D721Med (cell line): ENCODE results near the gene OR4K15.
"Not testable (repeated sequence)": the region's sequence is repeated elsewhere in the genome, so short reads cannot be mapped to it uniquely, and the experiment has no call there.

Experiments used
- DNase-seq: peaks from one replicate; pipeline ENCODE4 v3.0.0; 2011; ENCODE audit warnings: low spot score; ENCODE audit not compliant: insufficient read length
- FAIRE-seq: peaks from 2 replicates; lab custom pipeline; 2011; peaks lifted over from hg19 to GRCh38; lab: Jason Lieb, UNC
- TF ChIP-seq, protein P1 (sequence below): IDR thresholded peaks from 2 replicates; pipeline ENCODE4 v1.5.1; 2012; ENCODE audit warnings: mild to moderate bottlenecking, control low read depth; ENCODE audit not compliant: insufficient read depth; ENCODE audit errors: missing control alignments

The OR4K15 gene, protein sequence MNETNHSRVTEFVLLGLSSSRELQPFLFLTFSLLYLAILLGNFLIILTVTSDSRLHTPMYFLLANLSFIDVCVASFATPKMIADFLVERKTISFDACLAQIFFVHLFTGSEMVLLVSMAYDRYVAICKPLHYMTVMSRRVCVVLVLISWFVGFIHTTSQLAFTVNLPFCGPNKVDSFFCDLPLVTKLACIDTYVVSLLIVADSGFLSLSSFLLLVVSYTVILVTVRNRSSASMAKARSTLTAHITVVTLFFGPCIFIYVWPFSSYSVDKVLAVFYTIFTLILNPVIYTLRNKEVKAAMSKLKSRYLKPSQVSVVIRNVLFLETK

DNA sequence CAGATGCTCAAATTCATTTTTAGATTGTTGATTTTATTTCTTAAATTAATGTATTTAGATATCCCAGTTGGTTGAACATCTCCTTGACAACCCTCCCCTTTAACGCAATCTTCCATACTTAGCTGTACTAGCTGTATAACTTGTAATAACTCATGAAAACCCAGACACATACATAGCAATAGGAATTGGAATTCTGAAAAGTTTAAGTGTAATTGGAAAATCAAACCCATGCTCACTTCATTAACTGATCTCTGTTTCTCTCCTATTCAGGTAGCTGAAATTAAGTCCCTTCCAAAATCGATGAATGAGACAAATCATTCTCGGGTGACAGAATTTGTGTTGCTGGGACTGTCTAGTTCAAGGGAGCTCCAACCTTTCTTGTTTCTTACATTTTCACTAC, at the start of gene OR4K15:
Gene OR4K15 (plus strand): TSS at position 301 of the 400 bp plus-strand sequence. CDS start 0 bp downstream, at position 301.
- DNase-seq (no peak), FAIRE-seq (no peak)
- TF ChIP-seq, protein P1, sequence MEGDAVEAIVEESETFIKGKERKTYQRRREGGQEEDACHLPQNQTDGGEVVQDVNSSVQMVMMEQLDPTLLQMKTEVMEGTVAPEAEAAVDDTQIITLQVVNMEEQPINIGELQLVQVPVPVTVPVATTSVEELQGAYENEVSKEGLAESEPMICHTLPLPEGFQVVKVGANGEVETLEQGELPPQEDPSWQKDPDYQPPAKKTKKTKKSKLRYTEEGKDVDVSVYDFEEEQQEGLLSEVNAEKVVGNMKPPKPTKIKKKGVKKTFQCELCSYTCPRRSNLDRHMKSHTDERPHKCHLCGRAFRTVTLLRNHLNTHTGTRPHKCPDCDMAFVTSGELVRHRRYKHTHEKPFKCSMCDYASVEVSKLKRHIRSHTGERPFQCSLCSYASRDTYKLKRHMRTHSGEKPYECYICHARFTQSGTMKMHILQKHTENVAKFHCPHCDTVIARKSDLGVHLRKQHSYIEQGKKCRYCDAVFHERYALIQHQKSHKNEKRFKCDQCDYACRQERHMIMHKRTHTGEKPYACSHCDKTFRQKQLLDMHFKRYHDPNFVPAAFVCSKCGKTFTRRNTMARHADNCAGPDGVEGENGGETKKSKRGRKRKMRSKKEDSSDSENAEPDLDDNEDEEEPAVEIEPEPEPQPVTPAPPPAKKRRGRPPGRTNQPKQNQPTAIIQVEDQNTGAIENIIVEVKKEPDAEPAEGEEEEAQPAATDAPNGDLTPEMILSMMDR = no peak

DNA sequence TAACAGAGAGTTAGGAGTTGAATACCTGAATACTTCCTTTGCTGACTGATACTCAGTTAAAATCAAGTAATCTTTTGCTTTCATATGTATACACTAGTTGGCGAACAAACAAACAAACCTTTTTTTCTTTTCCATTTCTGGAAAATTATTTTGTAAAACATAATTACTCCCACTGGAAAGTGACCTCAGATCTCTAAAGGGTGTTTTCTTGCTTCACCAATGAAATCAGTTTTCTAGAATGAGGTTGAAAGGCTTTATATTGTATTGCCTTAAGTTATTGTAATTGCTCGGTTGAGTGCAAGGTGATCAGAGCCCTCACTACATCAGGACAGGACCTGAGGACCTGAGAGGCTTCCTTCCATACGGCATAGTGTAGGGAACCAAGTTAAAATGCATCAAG, 44.8 kb upstream of the OR4K15 start, which contains the start of gene OR4K1:
Gene OR4K1 (plus strand): TSS at position 301 of the 400 bp plus-strand sequence. CDS start 4,750 bp downstream, outside the sequence.
- TF ChIP-seq, protein P1 = no peak
- DNase-seq (no peak), FAIRE-seq (no peak)

DNA sequence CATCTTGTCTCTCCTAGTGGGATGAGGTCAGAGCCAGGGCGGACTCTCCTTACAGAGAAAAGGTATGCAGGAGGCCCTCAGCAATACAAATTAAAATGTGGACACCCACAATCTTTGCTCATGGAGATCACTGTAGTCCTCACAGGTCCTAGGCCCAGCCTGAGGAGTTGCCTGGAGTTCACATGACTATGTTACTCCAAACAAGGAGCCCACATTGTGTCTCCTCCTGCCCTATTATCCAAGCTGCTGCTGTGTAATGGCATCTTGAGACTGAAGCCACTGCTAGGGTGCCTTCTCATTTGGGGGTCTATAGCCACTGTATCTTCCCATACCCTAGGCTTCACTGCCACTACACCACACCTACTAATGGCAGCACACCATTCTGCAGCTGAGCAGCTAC, 33.7 kb upstream of the OR4K15 start:
- FAIRE-seq (no peak), DNase-seq (no peak)
- TF ChIP-seq, protein P1 = no peak

DNA sequence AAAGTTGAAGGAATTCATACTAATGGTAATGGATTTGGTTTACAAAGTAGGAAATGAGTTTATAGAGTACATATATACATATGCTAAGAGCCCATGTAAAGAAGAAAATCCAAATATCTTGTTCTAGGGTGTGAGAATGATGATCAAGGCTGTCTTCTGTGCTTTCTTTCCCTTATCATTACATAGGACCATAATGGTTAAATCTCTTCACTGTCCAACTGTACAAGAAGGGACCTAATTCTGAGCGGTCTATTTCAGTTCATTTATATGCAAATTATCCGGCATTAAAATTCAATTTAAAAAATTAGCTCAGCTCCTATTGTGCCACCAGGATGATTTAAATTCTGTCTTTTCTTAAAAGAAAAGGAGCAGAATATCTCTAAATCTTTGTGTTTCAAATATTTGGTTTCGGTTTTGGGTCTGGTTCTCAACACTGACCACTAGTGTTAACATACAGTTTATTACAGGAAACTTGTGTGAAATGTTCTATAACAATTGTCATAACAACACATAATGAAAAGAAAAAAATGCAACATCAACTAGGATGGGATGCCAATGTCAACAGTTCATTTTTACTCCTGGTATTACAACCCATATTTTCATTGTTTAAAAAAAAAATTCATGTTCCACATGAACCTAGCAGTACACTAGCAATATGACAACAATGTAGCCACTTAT, 27.8 kb upstream of the OR4K15 start:
- DNase-seq (no peak), FAIRE-seq (no peak)
- TF ChIP-seq, protein P1 = no peak

DNA sequence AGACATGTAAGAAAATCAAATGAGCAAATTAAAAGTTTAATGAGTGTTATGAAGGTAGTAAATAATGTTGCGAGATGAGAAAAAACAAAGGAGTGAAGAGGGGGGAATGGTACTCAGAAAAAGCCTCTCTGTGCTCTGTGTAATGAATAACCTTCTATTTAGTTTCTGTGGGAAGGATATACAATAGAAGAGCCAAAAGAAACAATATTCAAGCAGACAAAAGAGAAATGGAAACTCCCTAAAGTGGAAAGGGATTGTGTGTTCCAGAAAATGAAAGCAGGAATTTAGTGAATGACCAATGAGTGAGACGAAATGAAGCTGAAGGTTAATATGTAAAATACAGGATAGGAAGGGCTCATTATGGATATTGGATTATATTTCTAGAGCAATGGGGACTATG, 26.2 kb upstream of the OR4K15 start:
- FAIRE-seq = no peak
- TF ChIP-seq, protein P1 = no peak
- no peak for DNase-seq

DNA sequence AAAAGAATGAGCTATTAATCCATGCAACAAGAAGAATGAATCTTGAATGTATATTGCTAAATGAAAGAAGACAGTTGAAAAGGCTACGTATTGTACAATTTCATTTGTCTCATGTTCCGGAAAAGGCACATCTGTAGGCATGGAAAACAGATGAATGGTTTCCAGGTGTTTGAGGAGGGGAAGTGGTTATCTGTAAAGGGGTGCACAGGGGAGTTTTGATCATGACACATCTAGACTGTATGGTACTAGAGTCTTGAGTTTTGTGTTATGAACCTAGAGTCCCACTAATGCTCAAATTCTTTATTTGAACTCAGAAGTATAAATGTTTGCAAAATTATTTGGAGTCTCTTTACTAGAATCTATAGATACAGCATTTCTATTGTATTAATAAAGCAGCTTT, 5.7 kb upstream of the OR4K15 start:
- not testable (repeated sequence) for FAIRE-seq, DNase-seq

DNA sequence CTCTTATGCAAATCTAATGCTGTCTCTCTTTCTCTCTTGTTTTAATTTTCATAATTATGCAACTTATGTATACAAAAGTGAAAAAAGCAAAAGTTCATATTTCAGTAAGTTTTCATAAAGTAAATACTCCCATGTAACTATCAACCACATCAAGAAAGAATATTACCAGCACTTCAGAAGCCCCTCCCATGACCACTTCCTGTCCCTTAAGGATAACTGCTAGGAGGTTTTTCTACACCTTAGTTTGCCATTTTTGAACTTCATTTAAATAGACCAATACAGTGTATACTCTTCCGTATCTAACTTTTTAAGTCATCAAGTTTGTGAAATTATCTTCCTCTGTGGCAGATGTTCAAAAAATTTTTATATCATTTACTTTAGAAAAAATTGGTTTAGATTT, 547 bp upstream of the OR4K15 start:
- TF ChIP-seq, protein P1 = no peak
- DNase-seq (no peak), FAIRE-seq (no peak)
